ENCODE measurements around the gene NT5E. TPM values are rescaled to one million over a fixed set of nuclear protein-coding genes. Genes with fewer than 3 reads are reported as not detected.

NT5E gene
- 21.7 to 31.4 TPM (median 26.6 TPM) in 5 replicates for total RNA-seq (2022; extraction: Qiagen RNA extraction)

GRCh38 chr6:85449818-85450759 is at the start of gene NT5E:
Gene NT5E (plus strand): TSS chr6:85450083. CDS start chr6:85450140, 57 bp downstream.

Other genes with a start within 250 kb of the NT5E start
- gene SNX14, start 143.8 kb downstream of the NT5E start, total RNA-seq (2022; extraction: Qiagen RNA extraction), result 36.9 to 46.4 TPM (median 40.5 TPM) in 5 replicates
- 119 to 157 TPM (median 143 TPM) in 5 replicates for gene SYNCRIP, start 192.8 kb downstream of the NT5E start, total RNA-seq (2022; extraction: Qiagen RNA extraction)

Data from A549 treated with dexamethasone at 1 μM for 4 hours (cell line).